ENCODE results near the gene EFS.

Gene EFS

GRCh38 chr14:23378612-23379220, 13.7 kb upstream of the EFS start:
- DNase-seq = no peak

DNA sequence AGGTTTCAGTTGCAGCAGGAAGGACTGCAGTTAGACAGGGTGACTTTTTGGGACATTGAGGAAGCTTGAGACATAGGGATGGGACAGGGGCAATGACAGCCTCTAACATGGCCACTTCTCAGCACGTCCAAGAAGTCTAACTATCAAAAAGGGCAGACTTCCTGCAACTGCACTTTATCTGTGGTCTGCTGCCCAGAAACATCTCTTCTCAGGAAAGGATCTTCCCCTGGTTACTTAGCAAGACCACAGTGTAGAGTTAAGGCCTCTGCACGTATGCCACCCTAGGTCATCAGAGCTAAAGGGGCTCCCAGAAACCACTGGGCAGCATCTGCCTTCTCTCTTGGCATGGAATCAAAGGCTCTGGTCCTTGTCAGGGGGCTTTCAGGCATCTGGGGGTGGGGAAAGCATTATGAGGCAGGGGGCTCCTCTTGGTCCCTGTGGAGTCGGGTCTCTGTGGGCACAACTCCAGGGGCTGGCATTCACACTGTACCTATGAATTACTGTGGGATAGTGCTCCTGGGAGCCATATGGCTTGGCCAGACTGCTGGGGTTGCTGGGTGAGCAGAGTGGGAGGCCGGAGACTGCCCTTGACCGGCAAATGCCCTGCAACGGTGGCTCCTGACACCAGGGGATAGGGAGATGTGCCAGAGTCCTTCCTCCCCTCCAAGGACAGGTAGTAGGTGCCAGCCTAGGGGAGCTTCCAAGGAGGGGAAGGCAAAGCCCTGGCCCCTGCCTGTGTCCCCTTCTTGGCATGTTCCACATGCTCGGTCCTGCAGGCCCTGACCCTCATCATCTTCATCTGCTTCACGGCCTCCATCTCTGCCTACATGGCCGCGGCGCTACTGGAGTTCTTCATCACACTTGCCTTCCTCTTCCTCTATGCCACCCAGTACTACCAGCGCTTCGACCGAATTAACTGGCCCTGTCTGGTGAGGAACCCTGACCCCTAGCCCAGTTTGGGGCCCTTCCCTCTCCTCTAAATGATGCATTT, 12.9 kb upstream of the EFS start:
- no peak for DNase-seq

GRCh38 chr14:23377198-23377550, 12.2 kb upstream of the EFS start:
- DNase-seq = no peak

- DNase-seq = no peak
Observed at GRCh38 chr14:23376482-23377197, 11.7 kb upstream of the EFS start, which contains the start of gene CMTM5. Gene CMTM5 (plus strand): TSS chr14:23377046. CDS start chr14:23377252, 206 bp downstream.

GRCh38 chr14:23375527-23376251, 10.7 kb upstream of the EFS start:
- DNase-seq = no peak

DNA sequence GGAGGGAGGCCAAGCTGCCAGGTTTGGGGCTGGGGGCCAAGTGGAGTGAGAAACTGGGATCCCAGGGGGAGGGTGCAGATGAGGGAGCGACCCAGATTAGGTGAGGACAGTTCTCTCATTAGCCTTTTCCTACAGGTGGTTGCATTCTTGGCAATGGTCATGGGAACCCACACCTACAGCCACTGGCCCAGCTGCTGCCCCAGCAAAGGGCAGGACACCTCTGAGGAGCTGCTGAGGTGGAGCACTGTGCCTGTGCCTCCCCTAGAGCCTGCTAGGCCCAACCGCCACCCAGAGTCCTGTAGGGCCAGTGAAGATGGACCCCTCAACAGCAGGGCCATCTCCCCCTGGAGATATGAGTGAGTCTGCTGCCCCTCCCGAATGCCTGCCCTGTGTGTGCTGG, 8.1 kb upstream of the EFS start:
- DNase-seq = no peak

DNA sequence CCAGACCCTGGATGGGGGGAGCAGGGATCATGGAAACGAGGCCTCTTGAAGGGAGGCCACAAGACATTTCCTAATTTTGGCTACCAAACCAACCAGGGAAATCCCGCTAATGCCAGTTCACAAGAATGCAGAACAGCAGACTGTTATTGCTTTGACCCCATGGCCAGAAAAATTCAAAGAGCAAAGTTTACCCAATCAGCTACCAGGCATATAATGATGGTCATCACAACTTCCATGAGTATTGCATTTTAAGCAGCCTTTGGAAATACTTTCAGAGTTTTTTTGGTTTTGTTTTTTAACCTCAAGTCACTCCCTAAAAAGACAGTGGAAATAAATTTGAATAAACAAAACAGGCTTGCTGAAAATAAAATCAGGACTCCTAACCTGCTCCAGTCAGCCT, 7.5 kb upstream of the EFS start, which contains the start of gene IL25:
Gene IL25, plus strand, starts transcription at position 301 of the 400 bp plus-strand sequence.
- no peak for DNase-seq

GRCh38 chr14:23371865-23372264, 6.9 kb upstream of the EFS start:
- DNase-seq = no peak

DNA sequence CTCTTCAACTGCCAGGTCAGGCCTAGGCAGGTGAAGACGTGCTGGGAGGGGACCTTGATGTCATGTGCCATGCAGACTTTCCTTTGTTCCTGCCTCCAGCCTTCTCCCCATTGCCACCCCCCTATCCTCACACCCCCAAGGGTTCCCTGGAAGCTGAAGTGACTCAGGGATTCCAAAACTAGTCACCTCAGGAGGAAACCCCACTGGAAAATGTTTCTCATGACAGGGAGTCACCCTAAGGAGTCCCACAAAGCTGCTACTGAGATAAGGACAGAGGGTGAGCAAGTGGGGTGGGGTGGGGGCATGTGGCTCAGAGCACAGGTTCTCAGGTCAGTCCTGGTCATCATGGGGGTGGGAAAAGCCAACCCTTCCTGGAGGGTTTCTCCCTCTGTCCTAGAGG, 5.2 kb upstream of the EFS start:
- DNase-seq = no peak

GRCh38 chr14:23366426-23366921, 1.5 kb upstream of the EFS start:
- no peak for DNase-seq

DNA sequence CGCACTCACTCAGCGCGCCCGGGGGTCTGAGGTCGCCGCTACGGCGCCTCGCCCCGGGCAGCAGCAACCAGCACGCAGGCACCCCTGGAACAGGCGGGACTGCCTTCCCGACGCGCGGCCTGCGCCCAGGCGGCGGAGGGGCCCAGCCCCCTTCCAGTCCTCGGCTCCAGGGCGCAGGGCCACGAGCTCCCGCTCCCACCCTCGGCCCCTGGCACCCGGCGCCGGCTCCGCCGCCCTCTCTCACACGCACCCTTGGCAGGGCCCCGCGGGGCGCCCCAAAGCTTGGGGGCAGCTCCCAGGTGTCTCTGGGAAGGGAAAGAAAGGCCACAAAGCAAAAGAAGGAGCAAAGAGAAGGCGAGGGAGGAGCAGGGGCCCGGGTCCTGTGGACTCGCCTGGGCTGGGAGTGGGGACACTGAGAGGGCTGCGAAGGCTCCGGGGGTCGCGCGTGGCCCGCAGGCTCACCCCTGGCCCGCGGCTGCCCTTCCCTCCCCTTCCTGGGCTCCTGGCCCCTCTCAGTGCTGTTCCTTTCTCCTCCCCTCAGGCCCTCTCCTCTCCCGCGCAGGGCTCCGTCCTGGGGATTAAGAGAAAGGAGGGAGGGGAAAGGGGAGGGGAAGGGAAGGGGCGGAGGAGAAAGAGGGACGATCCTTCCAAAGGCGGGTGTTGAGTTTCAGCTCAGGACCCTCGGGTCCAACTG, 907 bp upstream of the EFS start:
- DNase-seq = peak; percentile 87

- peak; percentile 17 for DNase-seq
Observed at GRCh38 chr14:23364164-23365035, 572 bp downstream of the EFS start.

DNA sequence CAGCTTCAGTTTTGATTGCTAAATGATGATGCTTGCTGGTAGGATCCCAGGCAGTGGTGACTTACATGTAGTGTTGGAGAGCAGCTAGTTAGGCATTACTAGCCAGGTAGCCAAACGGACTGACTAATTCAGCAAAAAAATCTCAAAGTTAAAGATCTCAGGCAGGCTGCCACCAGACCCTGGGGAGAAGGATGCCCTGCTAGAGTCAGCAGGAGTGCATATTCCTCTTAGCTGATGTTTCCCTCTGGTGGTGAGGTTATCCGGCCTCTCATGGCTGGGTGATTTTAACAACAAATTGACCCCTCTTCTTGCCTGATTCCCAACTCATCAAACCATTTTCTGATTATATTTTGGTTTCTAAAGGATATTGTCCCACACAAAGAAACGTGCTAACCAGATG, 2.8 kb downstream of the EFS start:
- DNase-seq = peak; percentile 43

DNA sequence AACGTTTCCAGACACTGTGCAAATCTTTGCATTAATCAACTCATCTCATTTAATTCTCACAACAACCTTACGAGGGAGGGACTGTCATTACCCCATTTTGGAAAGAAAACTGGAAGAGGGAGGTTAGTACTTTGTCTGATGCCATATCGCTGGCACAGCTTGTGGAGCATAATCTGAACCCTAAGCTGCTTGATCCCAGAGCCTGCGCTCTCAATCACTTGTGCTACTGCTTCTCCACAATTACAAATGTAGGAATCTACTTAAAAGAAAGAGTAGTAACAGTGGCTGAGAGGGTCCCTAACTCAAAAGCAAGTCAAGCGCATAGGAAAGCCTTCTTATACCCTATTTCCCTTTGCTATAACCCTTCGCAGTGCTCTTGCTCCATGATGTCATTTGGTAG, 3.2 kb downstream of the EFS start:
- no peak for DNase-seq

DNA sequence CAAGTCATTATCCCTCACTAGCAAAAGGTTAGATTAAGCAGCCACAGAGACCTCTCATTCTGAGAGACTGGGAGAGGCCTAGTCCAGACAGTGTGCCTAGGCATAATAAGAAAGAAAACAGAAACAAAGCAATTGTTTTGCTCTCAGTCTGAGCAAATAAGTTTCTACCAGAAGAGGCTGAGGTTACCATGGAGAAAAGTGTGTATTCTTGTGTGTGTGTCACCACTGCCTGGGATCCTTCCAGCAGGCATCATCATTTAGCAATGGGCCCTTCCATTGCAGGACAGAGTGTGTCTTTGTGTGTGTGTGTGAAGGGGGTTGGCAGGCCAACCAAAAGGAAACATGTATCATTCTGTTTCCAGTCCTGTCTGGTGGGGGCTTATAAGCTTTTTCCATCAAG, 3.7 kb downstream of the EFS start:
- DNase-seq = peak; percentile 42

DNA sequence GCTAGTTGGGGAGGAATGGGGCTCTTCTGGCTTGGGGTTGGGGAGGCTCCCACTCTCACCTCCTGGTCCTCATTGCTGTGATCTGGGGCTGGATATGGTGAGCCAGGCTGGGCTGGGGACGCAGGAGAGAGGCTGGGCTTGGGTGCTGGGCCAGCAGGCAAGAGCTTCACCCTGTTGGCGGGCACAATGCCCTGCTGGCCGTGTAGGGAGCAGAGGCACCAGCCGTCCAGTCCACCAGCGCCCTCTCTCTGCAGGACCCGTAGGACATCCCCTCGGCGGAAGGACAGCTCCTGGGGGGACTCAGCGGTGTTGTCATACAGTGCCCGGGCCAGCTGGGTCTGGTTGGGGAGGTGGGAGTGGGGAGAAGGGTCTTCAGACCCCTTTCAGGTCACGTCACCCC, 4.5 kb downstream of the EFS start:
- no peak for DNase-seq

DNA sequence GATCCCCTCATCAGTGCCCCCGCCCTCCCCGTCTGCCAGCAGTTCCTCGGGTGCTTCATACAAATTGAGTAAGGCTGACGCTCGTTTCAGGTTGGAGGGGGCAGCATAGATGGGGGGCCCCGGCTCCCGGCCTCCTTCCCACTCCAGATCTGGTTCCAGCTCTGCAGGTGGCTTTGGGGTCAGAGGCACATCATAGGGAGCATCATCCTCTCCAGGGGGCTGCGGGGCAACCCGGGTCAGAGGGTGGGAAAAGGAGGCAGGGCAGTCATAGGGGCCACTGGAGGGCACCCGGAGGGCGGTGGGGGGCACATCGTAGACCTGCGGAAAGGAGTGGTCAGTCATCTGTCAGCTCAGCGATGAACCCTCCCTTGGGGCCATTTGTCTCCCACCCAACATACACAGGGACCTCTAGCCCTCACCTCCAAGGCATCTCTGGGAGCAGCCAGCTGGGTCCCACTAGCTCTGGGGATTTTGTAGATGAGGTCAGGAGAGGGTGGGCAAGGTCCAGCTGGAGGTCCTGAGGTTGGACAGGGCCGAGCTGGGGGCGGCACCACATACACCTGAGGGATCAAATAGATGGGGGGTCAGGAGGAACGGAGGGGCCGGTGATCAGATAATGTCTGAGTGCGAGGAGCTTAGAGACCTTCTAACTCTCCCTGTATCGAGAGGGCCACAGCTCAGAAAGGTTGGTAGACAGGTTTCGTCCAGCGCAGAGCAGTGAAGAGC, 5.1 kb downstream of the EFS start:
- DNase-seq = no peak

DNA sequence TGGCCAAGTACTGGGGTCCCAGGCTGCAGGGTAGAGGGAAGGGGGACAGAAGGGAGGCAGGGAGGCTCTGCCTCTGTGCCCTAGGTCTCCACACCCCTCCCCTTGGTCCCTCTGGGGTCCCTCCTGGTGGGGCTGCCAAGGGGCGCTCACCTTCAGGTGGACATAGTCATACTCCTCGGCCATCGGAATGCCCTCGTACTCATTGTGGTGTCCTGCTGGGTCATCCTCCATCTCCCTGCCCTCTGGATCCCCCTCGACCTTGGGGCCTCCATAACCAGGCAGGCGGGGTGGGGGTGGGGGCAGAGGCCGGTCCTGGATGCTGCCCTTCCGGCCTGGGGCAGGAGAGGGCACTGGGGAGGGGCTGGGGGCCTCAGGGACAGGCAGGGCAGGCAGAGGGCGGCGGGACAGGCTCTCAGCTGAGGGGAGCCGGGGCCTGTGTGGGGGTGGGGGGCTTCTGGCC, 5.8 kb downstream of the EFS start:
- DNase-seq = no peak

DNA sequence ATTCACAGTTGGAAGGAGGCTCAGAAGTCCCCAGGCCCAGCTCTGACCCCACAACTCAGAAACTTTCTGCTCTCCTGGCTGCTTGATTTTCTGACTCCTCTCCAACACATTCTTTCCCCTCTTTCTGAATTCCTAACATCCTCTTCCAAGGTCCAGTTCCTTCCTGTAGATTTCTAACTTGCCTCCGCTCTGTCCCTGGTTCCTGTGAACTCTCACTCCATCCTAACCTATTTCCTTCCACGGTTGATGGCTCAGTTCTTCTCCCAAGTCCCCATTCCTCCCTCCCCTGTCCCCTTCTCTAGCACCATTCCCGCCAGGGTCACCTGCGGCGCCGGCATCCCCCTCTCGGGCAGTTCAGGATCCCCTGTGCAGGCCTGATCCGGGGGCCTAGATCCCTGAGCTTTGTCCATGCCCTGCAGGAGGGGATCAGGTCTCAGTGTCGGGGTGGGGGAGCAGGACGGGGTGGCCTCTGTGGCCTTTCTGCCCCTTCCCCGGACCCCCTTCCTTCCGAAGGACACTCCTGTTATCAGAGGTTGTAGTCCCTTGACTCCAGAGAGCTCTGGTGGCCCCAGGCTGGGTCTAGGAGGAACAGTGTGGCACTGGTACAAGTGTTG, 6.3 kb downstream of the EFS start:
- no peak for DNase-seq
